GM18502 (cell line): Measurements from ENCODE around the gene ANKRD37.
"Not testable (repeated sequence)": the region's sequence is repeated elsewhere in the genome, so short reads cannot be mapped to it uniquely, and the experiment has no call there.

Source experiments
- ATAC-seq: cut with Tn5 transposase; IDR thresholded peaks from one replicate; pipeline ENCODE4 v1.9.1; 2021; ENCODE audit warnings: mild to moderate bottlenecking; ENCODE audit not compliant: unreplicated experiment, poor library complexity

ANKRD37 gene, protein sequence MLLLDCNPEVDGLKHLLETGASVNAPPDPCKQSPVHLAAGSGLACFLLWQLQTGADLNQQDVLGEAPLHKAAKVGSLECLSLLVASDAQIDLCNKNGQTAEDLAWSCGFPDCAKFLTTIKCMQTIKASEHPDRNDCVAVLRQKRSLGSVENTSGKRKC

DNA sequence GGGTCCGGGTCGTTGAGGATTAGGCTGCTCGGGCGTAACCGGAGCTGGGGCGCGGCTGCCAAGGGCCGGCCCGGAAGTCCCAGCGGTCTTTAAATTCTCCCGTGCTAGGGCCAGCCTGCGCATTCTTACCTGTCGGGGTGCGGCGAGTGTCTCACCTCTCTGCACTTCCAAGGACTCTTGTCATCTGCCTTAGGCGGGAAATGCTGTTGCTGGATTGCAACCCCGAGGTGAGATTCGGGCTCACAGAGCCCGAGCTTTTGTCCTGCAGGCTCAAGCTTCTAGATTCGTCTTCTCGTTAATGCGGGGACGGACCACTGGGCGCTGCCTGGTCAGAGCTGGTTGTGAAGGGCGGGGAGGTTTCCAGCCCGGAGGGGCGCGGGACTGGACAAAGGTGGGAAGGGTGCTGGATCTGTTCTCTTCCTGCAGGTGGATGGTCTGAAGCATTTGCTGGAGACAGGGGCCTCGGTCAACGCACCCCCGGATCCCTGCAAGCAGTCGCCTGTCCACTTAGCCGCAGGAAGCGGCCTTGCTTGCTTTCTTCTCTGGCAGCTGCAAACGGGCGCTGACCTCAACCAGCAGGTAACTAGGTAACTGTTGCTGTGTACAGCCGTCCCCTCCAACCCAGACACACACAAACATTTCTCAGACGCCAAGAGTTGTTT lies at the start of gene ANKRD37:
Gene ANKRD37, plus strand, starts transcription at position 118 of the 662 bp plus-strand sequence. Its CDS starts 83 bp downstream, at position 201.
- no peak for ATAC-seq

DNA sequence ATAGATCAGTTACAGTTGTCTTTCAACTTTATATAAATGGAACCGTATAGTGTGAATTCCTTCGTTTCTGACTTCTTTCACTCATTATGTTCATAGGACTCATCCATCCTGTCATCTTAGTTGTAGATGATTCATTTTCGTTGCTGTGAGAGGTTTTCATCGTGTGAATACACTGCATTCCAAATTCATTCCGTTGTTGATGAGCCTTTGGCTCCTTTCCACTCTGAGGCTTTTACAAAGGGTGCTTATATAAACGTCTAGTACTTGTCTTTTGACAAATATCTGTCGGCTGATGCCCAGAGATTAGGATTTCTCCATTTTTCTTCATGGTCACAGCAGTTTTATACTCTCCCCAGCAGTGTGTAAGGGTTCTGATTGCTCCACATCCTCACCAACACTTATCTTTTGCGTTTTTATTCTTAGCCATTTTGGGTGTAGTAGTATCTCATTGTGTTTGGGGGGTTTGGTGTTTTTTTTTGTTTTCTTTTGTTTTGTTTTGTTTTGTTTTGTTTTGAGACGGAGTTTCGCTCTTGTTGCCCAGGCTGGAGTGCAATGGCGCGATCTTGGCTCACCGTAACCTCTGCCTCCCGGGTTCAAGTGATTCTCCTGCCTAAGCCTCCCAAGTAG lies 49.6 kb upstream of the ANKRD37 start:
- ATAC-seq: no peak

DNA sequence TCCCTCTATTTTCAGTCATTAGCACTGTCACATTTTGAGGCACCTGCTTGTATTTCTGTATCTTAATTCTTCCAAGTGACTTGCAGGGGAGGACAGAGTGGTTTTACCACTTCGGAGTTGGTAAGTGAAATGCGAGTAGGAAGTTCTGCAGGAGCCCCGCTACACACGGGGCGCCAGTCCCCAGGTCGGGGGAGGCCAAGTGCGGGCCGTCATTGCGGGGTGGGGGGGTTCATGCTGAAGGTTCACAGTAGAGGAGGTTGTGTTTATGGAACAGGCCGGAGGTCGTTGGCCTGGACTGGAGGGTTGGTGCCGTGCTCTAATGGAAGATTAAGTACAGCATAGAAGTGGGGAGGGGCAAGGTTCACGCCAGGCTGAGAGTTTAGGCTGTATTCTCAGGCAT lies 45.0 kb upstream of the ANKRD37 start:
- no peak for ATAC-seq

DNA sequence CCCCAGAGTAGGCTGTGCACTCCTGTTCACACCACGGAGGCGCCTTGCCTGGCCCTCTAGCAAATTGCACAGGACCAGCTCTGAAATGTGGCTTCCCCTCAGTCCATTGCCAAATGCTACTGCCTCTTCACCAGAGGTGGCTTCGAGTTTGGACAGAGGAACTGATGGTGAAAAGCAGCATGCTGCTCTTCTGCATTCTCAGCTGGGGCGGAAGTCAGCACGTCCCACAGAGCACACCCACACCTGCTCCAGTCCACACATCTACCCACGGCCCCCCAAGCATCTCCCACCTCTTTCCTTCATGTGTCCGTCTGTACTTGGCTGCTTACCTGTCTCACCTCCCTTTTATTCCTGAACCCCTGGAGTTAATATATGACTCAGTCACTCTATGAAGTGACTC lies 44.4 kb upstream of the ANKRD37 start:
- no peak for ATAC-seq

DNA sequence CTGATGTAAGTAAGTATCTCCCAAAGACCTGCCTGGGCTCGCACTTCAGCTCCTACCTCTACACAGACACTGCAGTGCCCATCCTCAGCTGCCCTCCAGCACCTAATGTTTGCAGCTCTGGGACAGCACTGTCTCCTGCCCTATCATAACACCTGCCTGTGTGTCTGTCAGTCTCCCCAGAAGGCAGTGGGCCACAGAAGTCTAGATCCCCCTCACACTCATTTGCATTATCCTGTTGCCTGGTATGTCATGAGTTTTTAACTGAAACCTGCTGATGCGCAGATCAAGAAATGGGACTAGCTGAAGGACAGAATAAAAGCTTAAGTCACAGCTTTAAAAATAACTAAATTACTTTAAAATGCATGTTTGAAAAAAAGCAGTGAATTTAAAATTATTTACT lies 43.9 kb upstream of the ANKRD37 start:
- ATAC-seq: no peak

DNA sequence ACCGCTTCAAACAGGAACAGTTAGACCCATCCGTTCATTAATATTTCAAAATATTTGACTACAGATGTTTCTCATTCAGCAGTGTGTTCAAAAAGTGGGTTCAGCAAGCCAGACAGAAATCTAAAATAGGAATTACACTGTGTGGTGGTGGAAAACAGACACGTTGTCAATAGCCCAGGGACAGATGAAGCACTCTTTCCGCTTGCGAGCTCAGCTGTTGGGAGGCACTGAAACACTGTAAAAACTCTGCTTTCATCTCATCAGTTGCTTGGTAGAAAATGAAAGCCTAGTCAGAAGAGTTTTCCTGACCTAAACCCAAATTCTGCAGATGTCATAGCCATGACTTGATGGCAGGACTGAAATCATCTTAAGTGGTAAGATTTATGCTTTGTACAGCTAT lies 39.4 kb upstream of the ANKRD37 start:
- ATAC-seq: no peak

DNA sequence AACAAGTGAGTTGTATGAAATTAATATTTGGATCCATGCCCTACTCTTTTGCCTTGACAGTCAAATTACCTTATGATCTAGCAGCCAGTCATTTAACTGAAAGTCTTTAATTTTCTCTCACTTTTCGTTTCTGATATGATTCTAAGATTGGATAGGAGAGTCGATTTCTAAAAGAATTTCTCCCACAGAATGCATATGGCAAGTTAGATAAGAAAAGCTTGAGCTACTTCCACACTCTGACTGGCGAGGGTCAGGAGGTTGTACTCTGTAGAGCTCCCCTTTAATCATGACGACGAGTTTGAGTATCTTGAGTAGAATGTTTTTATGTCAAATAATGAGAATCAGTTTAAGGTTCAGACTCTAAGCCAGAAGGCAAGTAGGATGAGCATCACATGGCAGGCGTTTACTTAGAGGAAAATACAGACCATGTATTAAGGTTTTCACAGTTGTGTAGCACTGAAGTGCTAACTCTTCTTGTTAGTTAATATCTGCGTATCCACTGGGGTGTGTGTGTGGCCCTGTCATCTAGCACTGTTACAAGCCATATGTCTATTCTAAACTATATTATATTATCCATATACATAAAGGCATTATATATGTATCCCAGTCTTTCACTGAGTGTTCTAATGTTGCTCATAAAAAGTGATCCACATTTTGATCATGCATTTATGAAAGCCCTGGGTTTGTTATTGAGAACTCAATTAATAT lies 38.8 kb upstream of the ANKRD37 start:
- no peak for ATAC-seq

DNA sequence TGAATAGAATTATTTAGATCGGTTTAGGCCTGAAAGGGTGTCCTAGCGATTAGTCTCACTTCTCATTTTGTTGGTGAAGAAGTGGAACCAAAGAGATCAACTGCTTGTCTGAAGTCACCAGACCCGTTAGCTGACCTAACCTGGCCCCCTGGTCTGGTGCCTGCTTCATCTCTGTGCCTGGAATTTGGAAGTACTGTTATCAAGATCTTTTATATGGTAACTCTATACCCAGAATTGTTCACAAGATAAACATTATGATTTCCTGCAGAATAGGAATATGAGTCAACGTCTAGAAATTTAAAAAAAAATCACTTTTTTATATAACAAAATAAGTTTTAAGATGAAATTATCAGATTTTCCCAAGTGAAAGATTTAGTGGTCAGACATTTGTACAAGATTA lies 38.1 kb upstream of the ANKRD37 start:
- ATAC-seq: no peak

DNA sequence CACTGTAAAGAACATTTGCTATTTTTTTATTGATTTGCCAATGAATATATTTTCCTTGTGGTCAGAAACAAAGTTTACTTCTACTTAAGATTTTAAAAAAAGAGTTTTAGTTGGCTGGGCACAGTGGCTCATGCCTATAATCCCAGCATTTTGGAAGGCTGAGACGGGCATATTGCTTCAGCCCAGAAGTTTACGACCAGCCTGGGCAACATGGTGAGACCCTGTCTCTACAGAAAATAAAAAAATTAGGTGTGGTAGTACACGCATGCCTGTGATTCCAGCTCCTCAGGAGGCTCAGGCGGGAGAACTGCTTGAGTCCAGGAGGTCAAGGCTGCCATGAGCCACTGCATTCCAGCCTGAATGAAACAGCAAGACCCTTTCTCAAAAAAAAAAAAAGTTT lies 37.7 kb upstream of the ANKRD37 start:
- no peak for ATAC-seq

DNA sequence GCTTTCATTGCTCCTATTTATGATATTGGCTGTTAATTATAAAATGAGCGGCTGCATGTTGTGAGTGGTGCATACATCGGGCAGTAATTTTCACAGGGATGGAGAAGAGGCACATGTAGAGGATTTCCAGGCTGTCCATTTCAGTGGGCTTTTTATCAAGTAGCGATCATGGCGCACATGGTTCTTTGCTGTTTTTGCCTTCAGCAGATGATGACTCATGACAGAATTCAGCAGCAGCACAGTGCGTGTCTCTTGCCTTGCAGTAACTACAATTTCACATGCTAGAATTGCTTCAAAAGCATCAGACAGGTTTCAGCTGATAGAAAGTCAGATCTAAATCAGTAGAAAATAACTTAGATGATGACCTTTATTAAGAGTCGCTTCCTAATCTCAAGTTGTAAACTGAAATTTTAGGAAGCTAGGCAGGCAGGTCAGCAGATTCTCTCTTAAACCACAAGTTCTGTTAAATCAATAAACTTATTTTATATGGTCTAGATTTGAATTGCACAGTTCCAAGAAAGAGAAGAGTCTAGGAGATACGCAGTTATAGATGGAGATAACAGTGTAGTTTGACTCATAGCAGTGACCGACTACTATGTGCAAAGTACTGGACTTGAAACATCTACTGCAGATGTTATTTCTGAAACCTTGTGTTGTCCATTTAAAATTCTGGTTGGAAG lies 36.7 kb upstream of the ANKRD37 start:
- no peak for ATAC-seq

DNA sequence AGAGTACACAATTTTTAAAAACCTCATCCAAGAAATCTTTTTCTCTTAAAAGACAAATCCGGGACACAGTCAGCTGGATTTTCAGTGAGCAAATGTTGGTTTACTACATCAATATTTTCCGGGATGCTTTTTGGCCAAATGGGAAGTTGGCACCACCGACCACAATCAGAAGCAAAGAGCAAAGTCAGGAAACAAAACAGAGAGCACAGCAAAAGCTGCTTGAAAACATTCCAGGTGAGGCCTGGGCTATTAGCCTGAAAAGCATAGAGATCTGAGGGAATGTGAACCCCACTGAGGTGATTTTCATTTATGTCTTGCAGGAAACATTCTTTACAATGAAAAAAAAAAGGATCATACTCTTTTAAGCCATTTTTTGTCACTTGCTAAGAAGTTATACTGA lies 34.8 kb upstream of the ANKRD37 start:
- no peak for ATAC-seq

DNA sequence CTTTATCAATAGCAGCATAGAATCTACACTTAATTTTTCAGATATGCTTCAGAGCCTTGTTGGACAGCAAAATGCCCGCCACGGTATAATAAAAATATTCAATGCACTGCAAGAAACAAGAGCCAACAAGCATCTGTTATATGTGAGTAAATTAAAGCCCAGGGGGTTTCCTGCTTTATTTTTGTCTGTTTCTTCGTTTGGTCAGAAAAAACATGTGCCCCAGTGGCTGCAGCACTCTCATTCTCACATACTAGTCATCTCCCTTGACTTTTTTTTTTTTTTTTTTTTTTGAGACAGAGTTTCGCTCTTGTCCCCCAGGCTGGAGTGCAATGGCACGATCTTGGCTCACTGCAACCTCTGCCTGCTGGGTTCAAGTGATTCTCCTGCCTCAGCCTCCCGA lies 34.1 kb upstream of the ANKRD37 start:
- not testable (repeated sequence) for ATAC-seq

DNA sequence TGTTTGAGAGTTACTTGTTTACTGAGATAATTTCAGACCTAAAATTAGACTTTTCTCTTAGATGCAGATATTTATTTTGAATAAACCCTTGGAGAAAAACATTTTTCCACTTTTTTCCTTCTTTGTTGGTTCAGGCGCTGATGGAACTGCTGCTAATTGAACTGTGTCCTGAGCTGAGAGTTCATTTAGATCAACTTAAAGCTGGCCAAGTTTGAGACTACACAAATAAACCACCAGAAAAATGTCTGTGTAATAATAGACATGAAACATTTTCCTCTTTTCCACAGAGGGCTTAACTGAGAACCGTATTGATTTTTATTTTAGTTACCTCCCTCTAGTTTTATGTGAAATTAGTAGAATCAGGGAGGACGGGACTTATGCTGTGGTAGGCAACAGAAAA lies 33.4 kb upstream of the ANKRD37 start:
- no peak for ATAC-seq

DNA sequence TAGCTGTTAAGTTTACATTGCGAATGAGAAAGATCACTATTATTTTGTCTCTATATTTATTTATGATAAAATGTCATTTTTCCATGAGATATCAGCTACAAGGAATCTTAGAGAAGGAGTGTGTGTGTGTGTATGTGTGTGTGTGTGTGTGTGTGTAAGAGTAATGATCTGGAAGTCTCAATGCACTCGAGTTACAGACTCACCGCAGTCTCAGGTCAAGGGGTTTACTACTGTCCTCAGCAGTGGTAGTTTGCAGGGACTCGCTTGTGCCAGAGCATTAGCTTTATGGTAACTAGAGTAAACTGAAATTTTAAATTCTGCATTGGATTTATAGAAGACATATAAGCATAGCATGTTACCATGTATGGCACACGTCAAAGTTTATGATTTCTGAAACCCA lies 31.8 kb upstream of the ANKRD37 start:
- no peak for ATAC-seq

DNA sequence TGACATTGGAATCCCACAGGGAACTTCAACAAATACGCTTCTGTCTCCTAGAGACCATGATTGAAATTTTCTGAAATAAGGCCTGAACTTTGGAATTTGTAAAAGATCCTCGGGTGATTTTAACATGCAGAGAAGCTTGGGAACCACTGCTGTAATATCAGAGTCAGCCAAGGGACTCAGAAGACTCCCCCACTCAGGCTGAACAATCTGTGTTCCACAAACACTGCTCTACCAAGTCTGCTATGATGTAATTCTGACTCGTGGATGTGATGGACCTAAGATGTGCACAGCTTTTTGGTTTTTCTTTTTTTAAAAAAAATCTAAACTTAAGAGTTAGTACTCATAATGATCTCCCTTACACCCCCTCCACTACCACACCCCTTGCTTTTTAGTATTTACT lies 26.9 kb upstream of the ANKRD37 start:
- no peak for ATAC-seq

DNA sequence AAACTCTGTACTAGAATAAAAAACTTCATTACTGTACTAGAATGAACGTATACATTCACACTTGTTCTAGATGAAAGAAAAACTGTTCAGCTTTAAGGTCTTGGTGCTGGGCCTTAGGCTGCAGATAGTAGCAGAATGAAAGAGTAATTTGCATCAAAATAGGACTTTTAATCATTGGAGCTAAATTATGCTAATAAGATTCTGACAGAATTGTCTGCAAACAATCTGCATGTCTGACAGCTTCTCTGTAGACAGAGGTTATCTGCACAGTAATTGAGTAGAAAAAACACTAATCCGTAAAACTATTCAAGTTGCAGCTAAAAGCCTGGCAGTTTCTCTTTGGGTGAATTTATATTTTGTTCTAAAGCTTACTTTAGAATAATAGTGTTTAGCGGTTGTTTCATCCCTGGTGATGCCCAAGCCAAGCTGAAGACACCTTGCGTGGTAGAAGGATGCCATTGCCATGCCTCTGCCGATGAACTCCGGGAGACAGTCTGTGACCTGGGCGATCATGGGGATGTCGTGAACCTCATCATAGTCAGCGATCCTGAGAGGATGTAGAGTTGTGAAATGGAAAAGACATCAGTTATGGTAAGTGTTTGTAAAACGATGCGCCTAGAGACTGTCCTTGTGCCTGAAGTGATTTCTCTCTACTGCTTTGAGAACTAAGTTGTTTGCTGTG lies 26.2 kb upstream of the ANKRD37 start:
- ATAC-seq: no peak

DNA sequence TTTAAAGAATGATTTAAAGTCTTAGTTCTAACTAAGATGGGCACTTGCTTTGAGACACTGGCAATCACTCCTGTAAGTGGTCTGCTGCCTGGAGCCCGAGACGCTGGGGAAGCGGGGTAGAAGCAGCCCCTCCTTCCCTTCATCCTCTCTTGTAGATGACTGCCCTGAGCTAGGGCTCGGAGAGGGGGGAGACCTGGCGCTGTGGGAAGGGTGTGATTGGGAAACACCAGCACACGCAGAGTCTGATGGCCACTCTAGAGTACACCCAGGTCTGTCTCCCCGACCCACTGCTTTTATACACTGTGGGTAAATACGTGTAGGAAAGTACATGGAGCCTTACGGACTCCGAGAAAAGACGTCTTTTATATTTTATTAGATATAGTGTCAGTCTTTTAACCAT lies 24.9 kb upstream of the ANKRD37 start:
- no peak for ATAC-seq

DNA sequence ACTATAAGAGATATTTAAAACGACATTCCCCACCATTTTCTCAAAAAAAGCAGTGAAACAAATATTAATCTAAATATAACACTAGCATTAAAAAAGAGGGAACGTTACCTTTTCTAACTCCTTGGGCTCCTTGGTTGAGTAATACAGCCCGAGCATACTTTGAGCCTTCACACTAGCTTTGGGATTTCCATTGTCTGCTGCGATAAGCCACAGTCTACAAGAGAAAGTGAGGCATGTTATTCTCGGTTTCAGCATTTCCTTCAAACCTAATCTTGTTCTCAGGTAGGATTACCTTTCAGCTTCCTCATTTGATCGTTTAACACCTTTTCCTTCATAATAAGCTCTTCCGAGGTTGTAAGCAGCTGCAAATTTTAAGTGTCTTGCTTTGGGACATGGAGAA lies 22.6 kb upstream of the ANKRD37 start:
- no peak for ATAC-seq

DNA sequence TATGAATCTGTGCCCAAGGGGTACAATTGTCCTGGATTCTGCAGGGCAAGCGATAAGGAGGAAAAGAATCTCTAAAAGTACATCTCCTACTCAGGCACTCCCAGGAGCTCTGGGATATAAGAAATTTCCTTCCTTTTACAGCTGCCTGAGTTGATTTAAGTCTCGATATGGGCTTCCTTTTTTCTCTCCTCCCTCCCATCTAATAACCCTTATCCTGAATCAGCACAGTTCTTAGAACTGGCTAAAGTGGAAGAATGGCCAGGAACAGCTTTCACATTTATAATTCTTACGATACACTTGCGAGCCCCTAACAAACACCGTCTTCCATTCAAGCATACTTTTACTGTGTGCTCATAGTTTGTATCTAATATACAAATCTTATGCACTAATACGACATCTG lies 22.1 kb upstream of the ANKRD37 start:
- no peak for ATAC-seq

DNA sequence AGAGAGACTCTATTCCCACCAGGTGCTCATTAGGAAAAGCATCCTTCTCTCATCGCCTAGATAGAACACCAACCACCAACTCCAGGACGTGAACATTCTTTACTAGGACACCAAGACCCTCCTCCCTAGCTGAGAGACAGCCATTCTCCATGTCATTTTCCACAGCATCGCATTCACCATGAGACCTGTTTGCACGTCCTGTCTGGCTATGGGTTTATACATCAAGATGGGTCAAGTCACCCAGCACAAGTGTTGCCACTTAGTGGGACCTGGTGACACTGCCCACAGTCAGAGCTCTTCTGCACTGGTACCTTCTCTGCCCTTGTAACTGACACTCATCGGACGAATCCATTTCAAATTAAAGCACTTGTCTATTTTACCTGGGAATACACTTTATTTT lies 18.4 kb upstream of the ANKRD37 start:
- no peak for ATAC-seq
